GM12878 (cell line): ENCODE measurements around the gene CHST13. TPM values are rescaled to one million over a fixed set of nuclear protein-coding genes. Genes with fewer than 3 reads are reported as not detected.

Experiments
- ATAC-seq: fragments of 200-7000 bp; cut with Tn5 transposase; 3 replicates; pipeline ENCODE4 v1.9.1; 2020; ENCODE audit warnings: mild to moderate bottlenecking, moderate library complexity
- BruUV-seq: library from RNA; stranded (reverse); fragments of 400-500 nt; replicated peaks from 2 replicates; lab custom pipeline; 2021; lab: Mats Ljungman, UMichigan
- CTCF ChIA-PET: fragments of 300-600 bp; sonication (Branson Sonifier 250); formaldehyde crosslinking; extraction: SDS; loops from one replicate; lab custom pipeline; 2021; ENCODE audit warnings: inconsistent platforms; lab: Yijun Ruan, JAX
- POLR2A ChIA-PET: fragments of 350-600 bp; formaldehyde crosslinking; extraction: SDS; loops from one replicate; lab custom pipeline; 2021; ENCODE audit warnings: inconsistent platforms; lab: Charles Lee
- RAD21 ChIA-PET: fragments of 300-600 bp; sonication (Branson Sonifier 250); formaldehyde crosslinking; loops from one replicate; lab custom pipeline; 2023; ENCODE audit warnings: antibody characterized with exemption; ENCODE audit not compliant: unreplicated experiment; lab: Charles Lee
- SMC1A ChIA-PET: fragments of 300-600 bp; sonication (Branson Sonifier 250); formaldehyde crosslinking; loops from one replicate; lab custom pipeline; 2023; ENCODE audit not compliant: unreplicated experiment, uncharacterized antibody; lab: Charles Lee
- DNase-seq: peaks from one replicate; pipeline ENCODE4 v3.0.0-alpha.2; 2011; ENCODE audit warnings: low read depth, low spot score
- FAIRE-seq: peaks from 3 replicates; lab custom pipeline; 2011; peaks lifted over from hg19 to GRCh38; lab: Jason Lieb, UNC
- H2AFZ ChIP-seq: 2 replicates; pipeline ENCODE4 v1.6.0; 2011; ENCODE audit warnings: low read depth, low read length, control low read depth; ENCODE audit not compliant: control insufficient read depth
- H3K27ac ChIP-seq: 2 replicates; pipeline ENCODE4 v1.5.1; 2011; ENCODE audit warnings: control low read depth; ENCODE audit not compliant: control insufficient read depth, insufficient read depth
- H3K27me3 ChIP-seq, 2 experiments: replicated peaks in 1 of 2; 2 replicates each; pipeline versions ENCODE4 v1.6.0 to v1.6.1; 2011; ENCODE audit warnings: low read length in 1 of 2; ENCODE audit not compliant: control insufficient read depth in 2 of 2, insufficient read depth in 2 of 2
- H3K36me3 ChIP-seq, 2 experiments: 2 replicates each; pipeline ENCODE4 v1.5.1; 2011; ENCODE audit warnings: low read length in 1 of 2; ENCODE audit not compliant: control insufficient read depth in 2 of 2, insufficient read depth in 2 of 2
- H3K4me1 ChIP-seq: 2 replicates; pipeline ENCODE4 v1.6.1; 2011; ENCODE audit warnings: mild to moderate bottlenecking, low read length, moderate library complexity, mixed read lengths; ENCODE audit not compliant: control insufficient read depth, insufficient read depth
- H3K4me2 ChIP-seq: 2 replicates; pipeline ENCODE4 v1.6.0; 2011; ENCODE audit warnings: control low read depth; ENCODE audit not compliant: control insufficient read depth, insufficient read depth
- H3K4me3 ChIP-seq: fragments of 200-600 bp; sonication (generic); 2 replicates; pipeline ENCODE4 v1.5.1; 2016
- H3K79me2 ChIP-seq: 2 replicates; pipeline ENCODE4 v1.6.0; 2011; ENCODE audit warnings: low read length; ENCODE audit not compliant: control insufficient read depth, insufficient read depth
- H3K9ac ChIP-seq: 2 replicates; pipeline ENCODE4 v1.8.0; 2011; ENCODE audit warnings: low read length, control low read depth, mixed read lengths; ENCODE audit not compliant: control insufficient read depth, insufficient read depth
- H3K9me3 ChIP-seq: replicated peaks from 3 replicates; pipeline ENCODE4 v1.5.1; 2011; ENCODE audit warnings: mild to moderate bottlenecking, low read length; ENCODE audit not compliant: control insufficient read depth, insufficient read depth
- H4K20me1 ChIP-seq: 2 replicates; pipeline ENCODE4 v1.6.0; 2011; ENCODE audit not compliant: control insufficient read depth, insufficient read depth
- ATF7 ChIP-seq: fragments of 450-650 bp; IDR thresholded peaks from 2 replicates; pipeline ENCODE4 v1.6.1; 2016; ENCODE audit warnings: low read depth, mild to moderate bottlenecking
- CHD2 ChIP-seq: IDR thresholded peaks from 2 replicates; pipeline ENCODE4 v1.6.1; 2011; ENCODE audit warnings: low read depth, low read length, improper control_type of control experiment, borderline replicate concordance
- DPF2 ChIP-seq: fragments of 450-650 bp; IDR thresholded peaks from 2 replicates; pipeline ENCODE4 v1.6.1; 2017; ENCODE audit warnings: mild to moderate bottlenecking
- HDAC6 ChIP-seq: fragments of 200-600 bp; sonication (generic); IDR thresholded peaks from one replicate; pipeline ENCODE4 v1.8.0; 2017; ENCODE audit warnings: antibody characterized with exemption; ENCODE audit not compliant: unreplicated experiment
- NFIC ChIP-seq: IDR thresholded peaks from 2 replicates; pipeline ENCODE4 v1.6.1; 2012; ENCODE audit warnings: low read depth, mild to moderate bottlenecking, inconsistent platforms, low read length, moderate library complexity
- RB1 ChIP-seq: fragments of 450-650 bp; formaldehyde crosslinking; IDR thresholded peaks from 2 replicates; pipeline ENCODE4 v1.6.1; 2017; ENCODE audit warnings: mild to moderate bottlenecking, borderline replicate concordance
- SMARCA5 ChIP-seq: fragments of 450-650 bp; IDR thresholded peaks from 2 replicates; pipeline ENCODE4 v1.6.1; 2017; ENCODE audit warnings: mild to moderate bottlenecking
- TCF12 ChIP-seq: IDR thresholded peaks from 2 replicates; pipeline ENCODE4 v1.6.1; 2011; ENCODE audit warnings: low read depth, mild to moderate bottlenecking, low read length
- YBX1 ChIP-seq: fragments of 450-650 bp; IDR thresholded peaks from 2 replicates; pipeline ENCODE4 v1.6.1; 2016; ENCODE audit warnings: antibody characterized with exemption
- YY1 ChIP-seq: IDR thresholded peaks from 2 replicates; pipeline ENCODE4 v1.6.1; 2011; ENCODE audit warnings: low read depth, mild to moderate bottlenecking, low read length
- ZNF217 ChIP-seq: fragments of 450-650 bp; IDR thresholded peaks from 2 replicates; pipeline ENCODE4 v1.6.1; 2017; ENCODE audit warnings: antibody characterized with exemption, mild to moderate bottlenecking
- ZNF274 ChIP-seq: IDR thresholded peaks from one replicate; pipeline ENCODE4 v1.8.0; 2011; ENCODE audit not compliant: insufficient read length, insufficient read depth
- ZSCAN29 ChIP-seq: fragments of 450-650 bp; IDR thresholded peaks from 2 replicates; pipeline ENCODE4 v1.6.1; 2017; ENCODE audit warnings: mild to moderate bottlenecking, moderate library complexity
- WGBS: methylation state at CpG from one replicate; pipeline ENCODE4 v1.1.6; 2016; ENCODE audit warnings: low lambda C conversion rate; ENCODE audit not compliant: insufficient replicate concordance, insufficient coverage; ENCODE audit errors: missing lambda C conversion rate; 5-methylcytosine and 5-hydroxymethylcytosine counted together
- in situ Hi-C: fragments of 300-500 bp; cut with MboI; formaldehyde crosslinking; loops from 9 replicates; pipeline ENCODE4 v1.14.3; 2018; ENCODE audit warnings: mixed read lengths
- intact Hi-C: fragments of 100-400 bp; cut with micrococcal nuclease; formaldehyde crosslinking; loops from one replicate; pipeline ENCODE4 v1.14.2; 2022; ENCODE audit not compliant: unreplicated experiment
- polyA plus RNA-seq, 11 experiments: library from polyadenylated mRNA; depleted of rRNA in 4 of 11; unstranded in 6 of 11; stranded (reverse) in 5 of 11; fragments of >200 nt; fragmentation: Nextera tagmentation in 4 of 11; fragmentation: Illumina TruSeq in 1 of 11; extraction: Ambion mirVana in 4 of 11; extraction: Trizol in 1 of 11; gene quantifications; 1 replicate in 1 of 11; 2 replicates in 10 of 11; pipeline versions ENCODE4 v1.2.1 to v1.2.3, GENCODE V29; 2011 to 2016; ENCODE audit warnings: inconsistent platforms in 2 of 11, missing spikeins in 2 of 11, low read depth in 1 of 11
- total RNA-seq, 4 experiments: library from RNA; depleted of rRNA in 3 of 4; stranded (reverse); fragments of >200 nt in 3 of 4; fragmentation: Illumina TruSeq in 1 of 4; extraction: Trizol in 1 of 4; gene quantifications; 2 replicates each; pipeline versions ENCODE4 v1.2.1 to v1.2.3, GENCODE V29; 2013 to 2021
- TF ChIP-seq, protein P1 (sequence below): fragments of 450-650 bp; IDR thresholded peaks from 2 replicates; pipeline ENCODE4 v1.6.1; 2016; ENCODE audit warnings: mild to moderate bottlenecking, moderate library complexity, borderline replicate concordance
- TF ChIP-seq, protein P2 (sequence below): IDR thresholded peaks from 2 replicates; pipeline ENCODE4 v1.6.1; 2012; ENCODE audit warnings: low read depth, low read length, improper control_type of control experiment

Gene CHST13
- total and polyA plus RNA-seq, 10 of the 15 experiments (the other 5 are each of a cell fraction or from before 2014, with no cell fraction given), result not detected

DNA sequence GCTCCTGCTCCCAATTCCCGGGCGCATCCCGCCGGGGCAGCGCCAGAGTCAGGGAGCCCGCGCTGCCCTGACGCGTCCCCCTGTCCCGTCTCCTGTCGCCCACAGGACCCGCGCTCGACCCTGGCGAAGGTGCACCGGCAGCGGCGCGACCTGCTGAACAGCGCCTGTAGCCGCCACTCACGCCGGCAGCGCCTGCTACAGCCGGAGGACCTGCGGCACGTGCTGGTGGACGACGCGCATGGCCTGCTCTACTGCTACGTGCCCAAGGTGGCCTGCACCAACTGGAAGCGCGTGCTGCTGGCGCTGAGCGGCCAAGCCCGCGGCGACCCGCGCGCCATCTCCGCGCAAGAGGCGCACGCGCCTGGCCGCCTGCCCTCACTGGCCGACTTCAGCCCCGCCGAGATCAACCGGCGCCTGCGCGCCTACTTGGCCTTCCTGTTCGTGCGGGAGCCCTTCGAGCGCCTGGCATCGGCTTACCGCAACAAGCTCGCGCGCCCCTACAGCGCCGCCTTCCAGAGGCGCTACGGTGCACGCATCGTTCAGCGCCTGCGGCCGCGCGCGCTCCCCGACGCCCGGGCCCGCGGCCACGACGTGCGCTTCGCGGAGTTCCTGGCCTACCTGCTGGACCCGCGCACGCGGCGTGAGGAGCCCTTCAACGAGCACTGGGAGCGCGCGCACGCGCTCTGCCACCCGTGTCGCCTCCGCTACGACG is 17.8 kb downstream of the CHST13 start (continued):
- TF ChIP-seq DPF2 (no peak), RB1 (no peak), ZNF274 (no peak), ZNF217 (no peak), ZSCAN29 (no peak), ATF7 (no peak), TCF12 (no peak)

DNA sequence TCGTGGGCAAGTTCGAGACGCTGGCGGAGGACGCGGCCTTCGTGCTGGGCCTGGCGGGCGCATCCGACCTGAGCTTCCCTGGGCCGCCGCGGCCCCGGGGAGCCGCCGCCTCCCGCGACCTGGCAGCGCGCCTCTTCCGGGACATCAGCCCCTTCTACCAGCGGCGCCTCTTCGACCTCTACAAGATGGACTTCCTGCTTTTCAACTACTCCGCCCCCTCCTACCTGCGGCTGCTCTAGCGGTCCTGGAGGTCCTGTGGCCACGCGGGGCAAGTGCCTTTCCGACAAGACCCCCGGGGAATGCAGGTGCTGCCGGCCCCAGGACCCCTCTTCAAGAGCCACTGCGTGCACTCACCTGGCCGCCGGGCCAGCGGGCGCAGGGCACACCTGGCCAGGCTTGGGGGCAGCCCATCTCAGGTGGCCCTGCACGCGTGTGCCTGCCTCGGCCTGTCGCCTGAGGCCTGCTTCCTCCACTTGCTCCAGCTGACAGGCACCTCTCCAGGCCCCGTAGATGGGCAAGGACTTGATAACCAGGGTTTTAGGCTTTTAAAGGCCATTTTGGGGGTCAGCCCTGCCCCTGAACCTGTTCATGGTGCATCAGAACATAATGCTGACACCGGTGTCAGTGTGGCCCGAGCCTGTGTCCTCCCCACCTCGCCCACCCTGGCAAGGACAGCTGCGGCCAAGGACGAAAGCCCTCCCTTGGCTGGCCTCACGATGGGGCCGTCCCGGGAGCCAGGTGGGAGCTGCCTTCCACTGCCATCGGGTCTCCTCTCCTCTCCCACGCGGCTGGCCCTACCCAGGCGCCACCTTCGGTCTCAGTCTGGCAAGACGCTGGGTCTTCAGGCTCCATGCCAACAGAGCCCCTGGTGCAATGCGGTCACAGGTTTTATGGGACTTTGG is 18.6 kb downstream of the CHST13 start:
- no peak for ATAC-seq
- 86% methylated on average over 35 of the region's 57 CpGs for WGBS
- Histone ChIP-seq H3K4me2 (no peak overlapping the region), H3K27ac (no peak overlapping the region), H4K20me1 (no peaks in the 10 kb centered on the region), H3K27me3 (peaks cover 3 to 8% of the 10 kb centered on the region in 2 experiments; a peak in 3 of 4 replicates), H3K9ac (no peak overlapping the region), H3K36me3 (no peaks in the 10 kb centered on the region), H3K4me3 (no peak overlapping the region), H3K4me1 (no peaks in the 10 kb centered on the region), H2AFZ (no peak overlapping the region), H3K9me3 (no peaks in the 10 kb centered on the region), H3K79me2 (no peaks in the 10 kb centered on the region)
- SMC1A ChIA-PET, result no interaction called here
- TF ChIP-seq, protein P1, sequence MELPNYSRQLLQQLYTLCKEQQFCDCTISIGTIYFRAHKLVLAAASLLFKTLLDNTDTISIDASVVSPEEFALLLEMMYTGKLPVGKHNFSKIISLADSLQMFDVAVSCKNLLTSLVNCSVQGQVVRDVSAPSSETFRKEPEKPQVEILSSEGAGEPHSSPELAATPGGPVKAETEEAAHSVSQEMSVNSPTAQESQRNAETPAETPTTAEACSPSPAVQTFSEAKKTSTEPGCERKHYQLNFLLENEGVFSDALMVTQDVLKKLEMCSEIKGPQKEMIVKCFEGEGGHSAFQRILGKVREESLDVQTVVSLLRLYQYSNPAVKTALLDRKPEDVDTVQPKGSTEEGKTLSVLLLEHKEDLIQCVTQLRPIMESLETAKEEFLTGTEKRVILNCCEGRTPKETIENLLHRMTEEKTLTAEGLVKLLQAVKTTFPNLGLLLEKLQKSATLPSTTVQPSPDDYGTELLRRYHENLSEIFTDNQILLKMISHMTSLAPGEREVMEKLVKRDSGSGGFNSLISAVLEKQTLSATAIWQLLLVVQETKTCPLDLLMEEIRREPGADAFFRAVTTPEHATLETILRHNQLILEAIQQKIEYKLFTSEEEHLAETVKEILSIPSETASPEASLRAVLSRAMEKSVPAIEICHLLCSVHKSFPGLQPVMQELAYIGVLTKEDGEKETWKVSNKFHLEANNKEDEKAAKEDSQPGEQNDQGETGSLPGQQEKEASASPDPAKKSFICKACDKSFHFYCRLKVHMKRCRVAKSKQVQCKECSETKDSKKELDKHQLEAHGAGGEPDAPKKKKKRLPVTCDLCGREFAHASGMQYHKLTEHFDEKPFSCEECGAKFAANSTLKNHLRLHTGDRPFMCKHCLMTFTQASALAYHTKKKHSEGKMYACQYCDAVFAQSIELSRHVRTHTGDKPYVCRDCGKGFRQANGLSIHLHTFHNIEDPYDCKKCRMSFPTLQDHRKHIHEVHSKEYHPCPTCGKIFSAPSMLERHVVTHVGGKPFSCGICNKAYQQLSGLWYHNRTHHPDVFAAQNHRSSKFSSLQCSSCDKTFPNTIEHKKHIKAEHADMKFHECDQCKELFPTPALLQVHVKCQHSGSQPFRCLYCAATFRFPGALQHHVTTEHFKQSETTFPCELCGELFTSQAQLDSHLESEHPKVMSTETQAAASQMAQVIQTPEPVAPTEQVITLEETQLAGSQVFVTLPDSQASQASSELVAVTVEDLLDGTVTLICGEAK, result no peak
- TF ChIP-seq YY1 (no peak), NFIC (no peak), CHD2 (no peak), HDAC6 (no peak), SMARCA5 (no peak), YBX1 (no peak)
- TF ChIP-seq, protein P2, sequence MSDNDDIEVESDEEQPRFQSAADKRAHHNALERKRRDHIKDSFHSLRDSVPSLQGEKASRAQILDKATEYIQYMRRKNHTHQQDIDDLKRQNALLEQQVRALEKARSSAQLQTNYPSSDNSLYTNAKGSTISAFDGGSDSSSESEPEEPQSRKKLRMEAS, result no peak
- POLR2A ChIA-PET, result no interaction called here
- CTCF ChIA-PET, result no interaction called here
- DNase-seq, result no peak
- no TSS peak for BruUV-seq
- RAD21 ChIA-PET, result no interaction called here
- in situ Hi-C loops, result no loop called here
- FAIRE-seq, result no peak
- intact Hi-C loops, result no loop called here
